ENCODE results near the gene CLDN14.

DNA sequence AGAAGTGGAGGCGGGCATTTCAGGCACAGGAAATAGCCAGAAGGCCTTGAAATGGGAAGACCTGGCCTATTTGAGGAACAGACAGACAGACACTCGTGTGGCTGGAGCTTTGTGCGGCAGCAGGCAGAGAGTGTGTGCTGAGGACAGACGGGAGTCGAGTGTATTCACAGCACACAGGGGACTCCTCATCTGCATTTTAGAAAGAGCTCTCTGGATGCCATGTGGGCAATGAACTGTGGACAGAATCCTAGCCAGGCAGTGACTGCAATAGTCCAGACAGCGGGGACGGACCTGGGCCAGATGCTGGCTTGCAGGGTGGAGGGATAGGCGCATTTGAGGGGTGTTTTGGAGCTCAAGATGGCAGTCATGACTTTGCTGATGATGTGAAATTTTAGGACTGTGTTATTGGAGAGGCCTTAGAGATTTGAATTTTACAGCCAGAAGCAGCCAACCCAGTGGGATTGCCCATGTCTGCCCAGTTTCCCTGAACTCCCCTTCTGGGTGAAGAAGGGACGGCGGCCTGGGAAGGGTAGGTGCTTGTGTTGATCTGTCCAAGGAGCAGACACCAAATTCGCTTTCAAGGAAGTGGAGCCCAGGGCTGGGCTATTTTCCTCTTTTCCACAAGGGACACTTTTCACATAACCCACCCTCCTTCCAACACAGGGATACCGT lies 51.0 kb downstream of the CLDN14 start:
- TF ChIP-seq CTCF (IDR thresholded peaks at IDR 0.05), result no peak
- TF ChIP-seq, protein P1, sequence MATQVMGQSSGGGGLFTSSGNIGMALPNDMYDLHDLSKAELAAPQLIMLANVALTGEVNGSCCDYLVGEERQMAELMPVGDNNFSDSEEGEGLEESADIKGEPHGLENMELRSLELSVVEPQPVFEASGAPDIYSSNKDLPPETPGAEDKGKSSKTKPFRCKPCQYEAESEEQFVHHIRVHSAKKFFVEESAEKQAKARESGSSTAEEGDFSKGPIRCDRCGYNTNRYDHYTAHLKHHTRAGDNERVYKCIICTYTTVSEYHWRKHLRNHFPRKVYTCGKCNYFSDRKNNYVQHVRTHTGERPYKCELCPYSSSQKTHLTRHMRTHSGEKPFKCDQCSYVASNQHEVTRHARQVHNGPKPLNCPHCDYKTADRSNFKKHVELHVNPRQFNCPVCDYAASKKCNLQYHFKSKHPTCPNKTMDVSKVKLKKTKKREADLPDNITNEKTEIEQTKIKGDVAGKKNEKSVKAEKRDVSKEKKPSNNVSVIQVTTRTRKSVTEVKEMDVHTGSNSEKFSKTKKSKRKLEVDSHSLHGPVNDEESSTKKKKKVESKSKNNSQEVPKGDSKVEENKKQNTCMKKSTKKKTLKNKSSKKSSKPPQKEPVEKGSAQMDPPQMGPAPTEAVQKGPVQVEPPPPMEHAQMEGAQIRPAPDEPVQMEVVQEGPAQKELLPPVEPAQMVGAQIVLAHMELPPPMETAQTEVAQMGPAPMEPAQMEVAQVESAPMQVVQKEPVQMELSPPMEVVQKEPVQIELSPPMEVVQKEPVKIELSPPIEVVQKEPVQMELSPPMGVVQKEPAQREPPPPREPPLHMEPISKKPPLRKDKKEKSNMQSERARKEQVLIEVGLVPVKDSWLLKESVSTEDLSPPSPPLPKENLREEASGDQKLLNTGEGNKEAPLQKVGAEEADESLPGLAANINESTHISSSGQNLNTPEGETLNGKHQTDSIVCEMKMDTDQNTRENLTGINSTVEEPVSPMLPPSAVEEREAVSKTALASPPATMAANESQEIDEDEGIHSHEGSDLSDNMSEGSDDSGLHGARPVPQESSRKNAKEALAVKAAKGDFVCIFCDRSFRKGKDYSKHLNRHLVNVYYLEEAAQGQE (IDR thresholded peaks at IDR 0.05; ENCODE audit: insufficient read depth in 1 of 2, low read depth in 2 of 2, low read length in 1 of 2), result no peak
